Activated naive CD8-positive, alpha-beta T cell treated with anti-CD3 and anti-CD28 coated beads, Interleukin-2, amount 50 U/mL, for 16 hours (primary cell): Measurements from ENCODE around the gene MNT.

Experiments
- DNase-seq: peaks from one replicate; pipeline ENCODE4 v3.0.0-alpha.2; 2020; ENCODE audit warnings: low read depth, low spot score

The MNT gene

DNA sequence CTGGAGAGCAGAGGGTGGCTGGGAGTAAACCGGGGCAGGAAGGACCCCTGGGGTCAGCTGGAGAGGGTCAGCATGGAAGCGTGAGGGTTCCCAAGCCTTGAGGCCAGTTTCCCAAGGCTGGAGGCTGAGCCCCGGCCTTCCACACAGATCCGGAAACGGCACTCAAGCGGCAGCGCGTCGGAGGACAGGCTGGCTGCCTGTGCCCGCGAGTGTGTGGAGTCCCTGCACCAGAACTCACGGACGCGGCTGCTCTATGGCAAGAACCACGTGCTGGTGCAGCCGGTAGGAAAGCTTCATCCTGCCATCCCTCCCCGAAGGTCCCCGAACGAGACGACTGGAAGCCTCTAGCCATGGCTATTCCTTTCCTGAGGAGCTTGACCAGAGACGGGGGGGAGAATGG is 37.5 kb downstream of the MNT start:
- no peak for DNase-seq

DNA sequence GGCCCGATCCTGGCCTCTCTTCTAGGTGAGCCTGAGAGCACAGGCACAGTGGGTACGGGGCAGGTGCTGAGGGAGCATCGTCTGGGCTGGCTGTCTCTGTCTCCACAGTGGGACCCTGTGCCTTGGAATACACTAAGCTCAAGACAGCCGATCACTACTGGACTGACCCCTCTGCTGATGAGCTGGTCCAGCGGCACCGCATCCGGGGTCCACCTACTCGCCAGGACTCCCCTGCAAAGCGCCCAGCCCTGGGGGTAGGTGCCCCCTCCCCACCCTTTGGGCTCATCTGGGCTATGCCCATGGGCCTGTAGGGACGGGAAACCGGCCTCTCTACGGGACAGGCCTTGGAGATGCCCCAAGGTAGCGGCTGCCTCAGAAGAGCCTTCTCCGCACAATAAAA is 38.0 kb downstream of the MNT start:
- no peak for DNase-seq

DNA sequence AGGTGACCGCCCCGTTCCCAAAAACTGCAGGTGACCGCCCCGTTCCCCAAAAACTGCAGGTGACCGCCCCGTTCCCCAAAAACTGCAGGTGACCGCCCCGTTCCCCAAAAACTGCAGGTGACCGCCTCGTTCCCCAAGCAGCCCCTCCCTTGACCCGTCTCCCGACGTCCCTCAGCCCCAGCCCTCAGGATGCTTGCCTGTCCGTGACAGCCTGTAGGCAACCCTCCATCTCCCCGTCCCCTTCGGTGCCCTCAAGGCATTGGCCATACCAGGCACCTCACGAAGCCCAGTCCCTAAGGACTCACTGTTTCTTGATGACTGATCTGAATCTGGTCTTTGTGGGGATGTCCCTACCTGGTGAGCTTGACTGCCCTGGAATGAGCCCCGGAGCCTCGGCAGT is 38.4 kb downstream of the MNT start:
- DNase-seq, result no peak

DNA sequence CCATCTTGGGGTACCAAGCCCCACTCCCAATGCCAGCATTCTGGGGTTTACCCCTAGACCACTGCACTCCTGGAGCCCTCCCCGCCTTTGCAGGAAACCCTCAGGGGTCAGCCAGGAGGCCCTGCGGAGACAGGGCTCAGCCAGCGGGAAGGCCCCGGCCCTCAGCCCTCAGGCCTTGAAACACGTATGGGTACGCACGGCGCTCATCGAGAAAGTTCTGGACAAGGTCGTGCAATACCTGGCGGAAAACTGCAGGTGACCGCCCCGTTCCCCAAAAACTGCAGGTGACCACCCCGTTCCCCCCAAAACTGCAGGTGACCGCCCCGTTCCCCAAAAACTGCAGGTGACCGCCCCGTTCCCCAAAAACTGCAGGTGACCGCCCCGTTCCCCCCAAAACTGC is 38.8 kb downstream of the MNT start:
- no peak for DNase-seq

DNA sequence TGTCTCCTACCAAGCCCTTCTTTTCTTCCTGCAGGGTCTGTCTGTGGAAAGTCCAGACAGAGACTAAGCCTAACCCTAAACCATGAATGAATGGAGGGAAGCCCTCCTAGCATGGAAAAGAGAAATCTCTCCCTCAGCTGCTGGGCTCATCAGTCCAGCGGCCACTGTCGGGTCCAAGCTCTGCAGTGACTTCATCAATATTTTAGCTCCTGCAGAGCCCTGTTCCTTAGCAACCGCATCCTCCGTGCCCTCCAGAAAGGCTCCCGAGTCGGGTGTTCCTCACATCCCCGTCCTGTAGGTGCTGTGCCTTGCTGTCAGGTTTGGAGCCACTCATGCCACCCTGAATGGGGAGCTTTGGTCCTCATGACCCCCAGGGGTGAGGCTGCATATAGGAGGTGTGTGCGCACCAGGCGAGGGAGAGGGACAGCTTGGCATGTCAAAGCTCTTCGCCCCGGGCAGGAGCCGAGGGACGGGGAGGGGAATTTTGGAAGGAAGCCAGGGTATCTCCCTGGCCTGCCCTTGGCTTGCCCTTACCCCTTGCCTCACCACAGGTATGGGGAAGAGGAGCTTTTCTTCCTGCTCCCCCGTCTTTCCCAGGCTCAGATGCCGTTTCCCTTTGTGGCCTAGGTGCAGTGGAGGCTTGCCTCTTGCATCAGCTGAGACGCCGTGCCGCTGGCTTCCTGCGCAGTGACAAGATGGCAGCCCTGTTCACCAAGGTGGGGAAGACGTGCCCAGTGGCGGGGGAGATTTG is 39.7 kb downstream of the MNT start:
- no peak for DNase-seq

DNA sequence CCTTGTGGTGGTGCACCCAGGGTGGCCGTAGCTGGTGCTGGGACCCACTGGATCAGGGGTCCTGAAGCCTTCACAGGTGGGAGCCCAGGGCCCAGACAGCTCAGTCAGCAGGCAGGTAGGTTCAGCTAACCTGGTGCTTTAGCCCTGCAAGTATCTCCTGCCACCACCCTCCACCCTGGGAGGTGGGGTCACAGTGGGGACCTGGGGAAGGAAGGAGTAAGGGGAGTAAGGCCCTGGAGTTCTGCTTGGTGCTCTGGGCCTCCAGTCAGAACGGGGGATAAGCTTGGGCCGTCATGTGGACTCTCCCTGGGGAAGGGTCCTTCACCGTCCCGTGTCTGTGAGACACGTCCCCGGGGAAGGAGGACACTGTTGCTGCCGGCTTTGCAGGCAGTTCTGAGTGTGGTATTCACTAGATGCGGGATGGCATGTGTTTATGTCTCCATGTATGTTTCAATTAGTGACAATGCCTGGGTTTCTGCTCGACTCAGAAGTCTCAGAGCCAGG is 42.9 kb downstream of the MNT start:
- DNase-seq, result no peak

DNA sequence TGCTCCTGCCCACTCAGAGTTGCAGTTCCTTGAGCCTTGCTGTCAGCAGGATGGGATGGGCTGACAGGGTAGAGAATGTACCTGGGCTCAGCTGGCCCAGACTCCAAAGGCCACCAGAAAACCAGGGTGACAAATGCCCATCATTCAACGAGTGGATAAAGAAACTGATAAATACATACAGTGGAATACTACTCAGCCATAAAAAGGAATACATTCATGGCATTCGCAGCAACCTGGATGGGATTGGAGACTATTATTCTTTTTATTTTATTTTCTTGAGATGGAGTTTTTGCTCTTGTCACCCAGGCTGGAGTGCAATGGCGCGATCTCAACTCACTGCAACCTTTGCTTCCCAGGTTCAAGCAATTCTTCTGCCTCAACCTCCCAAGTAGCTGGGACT is 43.6 kb downstream of the MNT start:
- DNase-seq, result no peak

DNA sequence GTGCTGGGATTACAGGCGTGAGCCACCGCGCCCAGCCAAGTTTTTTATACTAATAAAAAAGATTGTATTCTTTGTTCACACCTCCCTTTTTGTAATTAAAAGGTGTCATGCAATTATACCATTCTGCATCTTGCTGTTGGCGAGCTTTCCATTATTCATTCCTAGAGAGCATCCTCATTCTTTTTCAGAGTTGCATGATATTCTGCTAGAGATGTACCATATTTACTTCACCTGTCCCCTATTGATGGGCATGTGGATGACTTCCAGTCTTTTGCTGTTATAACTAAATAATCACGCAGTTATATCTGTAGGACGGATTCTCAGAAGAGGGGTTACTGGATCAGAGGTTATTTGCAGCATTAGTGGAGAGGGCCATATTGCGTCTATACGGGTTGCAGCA is 46.5 kb downstream of the MNT start:
- no peak for DNase-seq

DNA sequence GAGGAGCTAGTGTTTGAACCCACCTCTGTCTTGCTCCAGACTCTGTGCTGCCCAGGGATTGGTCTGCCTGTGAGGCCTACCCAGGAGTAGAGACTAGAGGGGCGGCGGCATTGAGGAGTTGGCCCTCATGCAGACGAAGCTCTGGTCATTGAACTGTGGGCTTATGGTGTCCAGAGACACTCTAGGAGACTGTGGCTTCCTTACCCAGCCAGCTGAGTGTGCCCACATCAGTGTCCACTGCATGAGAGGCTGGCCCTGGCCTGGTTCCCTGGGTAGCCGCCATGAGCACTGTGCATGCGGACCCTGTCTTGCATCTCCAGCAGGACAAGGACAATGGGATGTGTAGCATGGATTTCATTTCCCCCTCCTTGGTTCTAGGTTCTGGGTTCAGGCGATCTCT is 49.6 kb downstream of the MNT start:
- no peak for DNase-seq

DNA sequence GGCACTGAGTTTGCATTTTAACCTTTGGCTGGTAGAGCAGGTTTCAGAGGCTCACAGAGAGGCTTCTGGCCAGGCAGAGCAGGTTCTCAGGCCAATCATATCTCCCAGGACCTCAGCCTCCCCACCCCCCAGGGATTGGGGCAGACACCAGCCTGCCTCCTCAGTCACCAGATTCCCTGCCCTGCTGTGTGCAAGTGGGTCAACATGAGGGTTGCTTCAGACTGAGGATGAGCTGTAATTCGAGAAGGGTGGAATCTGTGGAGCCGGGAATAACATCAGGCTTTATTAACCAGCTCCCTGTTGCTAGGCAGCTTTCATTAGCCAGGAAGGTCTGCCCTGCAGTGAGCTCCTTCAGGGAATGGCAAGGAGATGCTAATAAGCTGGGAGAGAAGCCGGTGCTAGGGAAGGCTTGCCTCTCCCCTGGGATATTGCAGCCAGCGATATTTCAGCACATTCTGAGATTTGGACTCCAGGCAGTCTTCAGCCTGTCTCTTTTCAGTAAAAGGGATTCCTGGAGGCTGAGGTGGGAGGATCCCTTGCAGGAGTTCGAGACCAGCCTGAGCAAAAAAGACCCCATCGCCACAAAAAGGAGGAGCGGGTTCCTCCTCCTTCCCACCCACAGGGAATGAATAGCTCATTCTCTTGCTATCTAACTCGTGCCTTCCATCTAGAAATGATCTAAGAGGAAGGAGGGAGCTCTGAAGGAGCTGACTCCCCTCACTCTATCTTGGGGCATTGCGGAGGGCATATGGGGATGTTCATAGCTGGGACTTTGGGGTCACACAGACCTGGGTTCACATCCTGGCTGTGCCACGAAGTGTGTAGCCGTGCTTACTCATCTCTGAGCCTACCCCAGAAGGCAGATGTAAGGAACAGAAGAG is 52.8 kb downstream of the MNT start:
- DNase-seq, result no peak

DNA sequence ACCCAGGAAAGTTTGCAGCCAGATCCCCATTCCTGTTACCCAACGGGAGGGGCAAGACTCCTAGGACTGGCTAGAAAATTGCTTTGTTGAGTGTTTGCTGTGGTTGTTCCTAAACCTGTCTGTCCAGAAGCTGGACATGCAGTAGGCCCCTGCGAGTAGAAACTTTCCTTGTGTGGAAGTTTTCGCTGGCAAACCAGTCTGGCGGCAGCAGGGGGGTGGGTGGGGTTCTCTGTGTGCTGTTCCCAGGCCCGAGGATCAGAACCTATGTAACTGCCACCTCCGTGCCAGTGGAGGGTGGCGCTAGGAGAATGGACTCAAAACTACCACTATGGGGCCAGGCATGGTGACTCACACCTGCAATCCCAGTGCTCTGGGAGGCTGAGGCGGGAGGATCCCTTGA is 54.4 kb downstream of the MNT start:
- DNase-seq, result no peak

DNA sequence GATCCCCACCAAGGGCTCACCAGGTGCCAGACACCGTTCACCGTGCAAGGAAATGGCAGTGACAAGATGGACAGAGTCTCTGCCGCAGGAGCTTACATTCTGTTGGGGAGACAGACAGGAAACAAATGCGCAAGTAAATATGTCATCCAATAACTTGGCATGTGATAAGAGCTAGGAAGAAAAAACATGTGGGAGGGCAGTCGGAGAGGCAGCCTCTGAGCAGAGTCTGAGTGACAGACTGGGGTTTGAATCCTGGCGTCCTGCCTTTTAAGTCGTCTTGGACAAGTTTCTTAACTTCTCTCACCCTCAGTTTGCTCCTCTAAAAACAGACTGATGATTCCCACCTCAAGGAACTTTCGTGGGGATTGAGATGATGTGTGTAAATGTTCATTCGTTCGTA is 56.3 kb downstream of the MNT start:
- DNase-seq, result no peak

DNA sequence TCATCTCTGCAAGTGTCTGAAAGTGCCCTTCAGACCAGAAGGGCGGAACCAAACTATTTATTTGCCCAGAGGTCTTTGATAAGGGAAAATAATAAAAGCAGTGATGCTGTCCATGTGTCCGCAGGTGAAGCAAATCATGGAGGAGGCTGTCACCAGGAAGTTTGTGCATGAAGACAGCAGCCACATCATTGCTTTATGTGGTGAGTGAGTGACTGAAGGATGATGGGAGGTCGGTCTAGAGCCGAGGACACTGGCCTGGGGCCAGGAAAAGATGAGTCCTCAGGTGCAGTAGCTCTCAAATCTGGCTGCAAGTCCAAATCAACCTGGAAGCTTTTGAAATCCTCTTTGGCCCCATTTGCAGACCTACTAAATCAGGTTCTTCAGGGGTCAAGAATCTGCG is 57.4 kb downstream of the MNT start:
- DNase-seq, result no peak

DNA sequence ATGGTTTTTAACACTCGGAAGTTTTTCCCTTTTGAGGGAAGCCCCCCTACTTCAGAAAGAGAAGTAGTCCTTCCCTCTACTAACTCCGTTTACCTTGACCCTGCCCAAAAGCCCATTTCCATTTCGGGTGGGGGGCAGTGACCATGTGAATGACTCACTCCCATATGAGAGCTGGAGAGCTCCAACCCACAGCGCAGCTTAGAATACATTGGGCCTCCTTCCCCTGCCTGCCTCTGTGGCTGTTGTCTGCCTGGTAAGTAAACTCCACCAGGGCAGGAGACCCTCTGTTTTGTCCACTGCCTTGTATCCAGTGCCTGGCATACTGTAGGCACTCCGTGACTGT is 62.6 kb downstream of the MNT start:
- no peak for DNase-seq

DNA sequence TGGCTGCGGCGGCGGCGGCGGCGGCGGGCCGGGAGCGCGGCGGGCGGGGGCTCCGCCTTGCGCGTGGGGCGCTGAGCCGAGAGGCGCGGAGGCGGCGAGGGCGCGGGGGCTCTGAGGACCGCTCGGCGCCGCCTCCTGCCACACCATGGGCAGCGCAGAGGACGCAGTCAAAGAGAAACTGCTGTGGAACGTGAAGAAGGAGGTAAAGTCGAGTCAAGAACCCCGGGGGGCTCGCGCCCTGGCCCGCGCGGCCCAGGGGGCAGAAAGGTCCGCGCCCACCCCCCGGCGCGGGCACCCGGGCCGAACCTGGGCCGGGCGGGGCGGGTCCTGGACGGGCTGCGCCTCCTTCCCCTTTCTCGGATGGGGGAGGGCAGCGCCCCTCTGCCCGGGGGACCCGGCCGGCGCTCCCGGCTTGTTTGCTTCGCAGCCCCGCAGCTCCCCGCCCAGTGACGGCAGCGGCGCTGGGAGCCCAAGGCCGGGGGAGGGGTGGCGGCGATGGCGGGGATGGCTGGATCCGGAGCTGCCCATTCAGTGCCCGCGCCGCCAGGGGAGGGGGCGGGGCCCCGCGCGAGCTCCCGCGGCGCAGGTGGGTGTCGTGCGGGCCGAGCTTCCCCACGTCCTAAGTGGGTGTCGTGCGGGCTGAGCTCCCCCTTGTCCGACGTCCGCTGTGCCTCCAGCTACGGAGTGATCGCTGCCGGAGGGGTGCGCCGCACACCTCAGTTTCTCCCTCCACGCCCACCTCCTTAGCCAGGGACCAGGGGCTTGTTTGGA is 63.1 kb downstream of the MNT start:
- peak; percentile 24 for DNase-seq

DNA sequence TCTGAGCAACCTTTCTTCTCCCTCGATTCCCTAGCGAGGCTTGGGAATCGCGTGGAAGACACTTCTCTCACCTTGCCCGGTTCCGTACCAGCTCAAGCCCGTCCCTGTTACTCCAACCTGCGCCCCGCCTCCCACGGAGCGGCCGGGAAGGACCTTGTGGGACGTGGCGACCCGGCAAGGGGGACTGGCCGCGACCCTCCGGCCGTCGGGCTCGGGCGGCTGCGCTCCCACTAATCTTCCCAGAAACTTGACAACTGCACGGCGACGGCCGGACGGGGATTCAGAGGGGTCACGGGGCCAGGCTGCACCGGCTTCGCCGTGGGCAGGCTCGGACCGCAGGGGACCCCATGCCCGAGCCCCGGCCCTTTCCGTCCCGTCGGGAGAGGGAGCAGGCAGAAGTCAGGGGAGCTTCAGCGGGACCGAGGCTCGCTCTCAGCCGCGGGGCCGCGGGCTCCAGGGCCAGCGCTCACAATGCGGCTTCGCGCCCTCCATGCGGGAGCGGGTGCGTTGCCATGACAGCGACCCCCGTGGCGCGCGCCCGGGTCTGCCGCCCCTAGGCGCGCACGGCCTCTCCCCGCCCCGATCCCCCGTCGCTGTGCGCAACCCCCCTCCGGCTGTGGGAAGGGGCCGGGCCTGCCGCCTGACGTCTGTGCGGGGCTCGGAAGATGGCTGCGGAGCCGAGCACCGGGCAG is 63.9 kb downstream of the MNT start, which contains the start of gene SGSM2:
SGSM2 (plus strand) TSS at position 650 of the 692 bp plus-strand sequence. CDS start 188 bp downstream, outside the sequence.
- DNase-seq, result peak; percentile 42

DNA sequence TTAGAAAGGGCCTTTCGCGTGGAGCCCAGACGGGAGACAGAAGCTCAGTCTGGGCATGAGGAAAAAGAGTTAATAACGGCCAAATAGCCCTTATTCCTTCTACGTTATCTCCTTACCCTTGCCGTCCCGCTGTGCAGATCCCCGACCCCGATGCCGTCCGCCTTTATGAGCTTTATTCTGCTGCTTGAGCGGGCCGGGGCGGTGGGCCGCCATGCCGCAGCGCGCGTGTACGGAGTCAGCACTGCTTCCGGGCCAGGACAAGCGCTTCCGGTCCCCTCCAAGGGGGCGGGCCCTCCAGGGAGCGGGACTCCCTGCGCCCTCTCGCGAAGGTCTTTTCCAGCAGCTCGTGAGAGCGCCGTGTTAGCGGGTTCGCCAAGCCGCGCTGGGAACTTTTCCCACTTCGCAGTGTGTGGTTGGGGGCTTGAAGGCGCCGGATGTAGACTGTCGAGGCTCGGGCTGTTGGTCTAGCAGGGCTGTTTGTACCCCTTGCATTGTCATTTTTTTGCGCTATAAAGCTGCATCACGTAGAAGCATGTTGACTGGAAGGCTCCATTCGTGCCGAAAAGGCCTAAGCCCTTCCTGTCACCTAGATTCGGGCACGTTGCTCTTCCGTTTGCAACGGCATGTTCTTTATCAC is 64.5 kb downstream of the MNT start, which contains the start of gene TSR1:
TSR1 (minus strand) TSS at position 243 of the 637 bp plus-strand sequence; CDS start at position 213, 30 bp downstream.
- DNase-seq, result peak; percentile 82

DNA sequence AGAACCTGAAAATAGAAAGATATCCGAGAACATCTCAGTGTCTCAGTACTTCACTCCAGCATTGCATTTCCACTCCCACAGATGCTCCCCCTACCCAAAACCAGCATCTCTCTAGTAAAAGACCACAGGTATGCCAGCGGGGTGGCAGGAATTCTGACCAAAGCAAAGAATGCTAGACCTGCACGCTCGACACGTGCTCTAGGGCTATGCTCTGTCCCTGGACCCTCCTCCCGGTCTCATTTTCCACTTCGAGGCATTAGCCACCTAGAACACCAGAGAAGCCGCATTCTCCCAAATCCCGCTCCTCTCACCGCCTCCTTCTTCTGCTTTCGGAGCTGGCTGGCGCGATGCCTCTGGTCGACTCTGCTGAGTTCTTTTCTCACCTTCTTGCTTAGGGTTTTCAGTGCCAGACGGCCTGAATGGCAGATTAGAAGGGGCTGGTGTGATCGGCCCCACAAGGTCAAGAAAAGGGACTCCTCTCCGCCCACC is 65.1 kb downstream of the MNT start:
- DNase-seq, result no peak
